ENCODE measurements around the gene PSMB2. TPM values are rescaled to one million over a fixed set of nuclear protein-coding genes. Genes with fewer than 3 reads are reported as not detected.

Gene PSMB2
- total RNA-seq, 1 donor from 2014 or later: 54.5 TPM

DNA sequence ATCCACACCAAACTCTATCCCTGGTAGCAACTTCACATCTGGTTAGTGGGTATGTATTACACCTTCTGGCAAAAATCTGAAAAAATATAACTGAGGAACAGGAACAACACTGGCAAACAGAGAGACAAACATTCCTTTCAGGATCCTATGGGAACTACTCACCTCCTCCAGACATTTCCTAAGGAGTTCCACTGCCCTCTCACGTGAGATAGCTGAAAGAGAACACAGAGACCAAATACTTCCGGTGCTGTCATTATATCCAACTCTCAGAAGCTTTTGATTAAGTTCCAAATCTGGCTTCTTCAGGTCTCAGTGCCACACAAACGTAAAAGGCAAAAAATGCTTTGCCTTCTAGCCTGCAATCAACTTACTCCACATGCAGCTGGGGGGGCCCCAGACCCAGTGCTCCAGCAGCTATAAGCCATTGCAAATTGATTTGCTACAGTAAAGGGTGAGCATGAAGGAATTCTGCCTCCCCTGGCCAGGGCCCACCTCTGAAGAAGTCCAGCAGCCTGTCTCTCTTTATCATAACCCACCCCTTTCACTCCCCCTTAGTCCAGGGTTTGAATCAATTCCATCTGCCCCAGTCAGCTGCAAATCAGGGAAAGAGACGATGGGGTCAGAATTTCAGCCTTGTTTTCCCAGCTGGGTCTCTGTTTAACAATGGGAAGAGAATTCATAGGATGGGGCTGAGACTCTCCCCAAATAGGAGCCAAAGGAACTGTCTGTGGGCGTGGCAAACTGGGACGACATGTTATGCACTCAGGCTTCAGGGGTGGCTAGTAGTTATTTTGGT lies 36.1 kb downstream of the PSMB2 start:
- H3K27ac Mint-ChIP-seq: no peak overlapping the region
- H3K36me3 Mint-ChIP-seq (ENCODE audit: low read depth): peaks cover 83% of the 10 kb centered on the region

DNA sequence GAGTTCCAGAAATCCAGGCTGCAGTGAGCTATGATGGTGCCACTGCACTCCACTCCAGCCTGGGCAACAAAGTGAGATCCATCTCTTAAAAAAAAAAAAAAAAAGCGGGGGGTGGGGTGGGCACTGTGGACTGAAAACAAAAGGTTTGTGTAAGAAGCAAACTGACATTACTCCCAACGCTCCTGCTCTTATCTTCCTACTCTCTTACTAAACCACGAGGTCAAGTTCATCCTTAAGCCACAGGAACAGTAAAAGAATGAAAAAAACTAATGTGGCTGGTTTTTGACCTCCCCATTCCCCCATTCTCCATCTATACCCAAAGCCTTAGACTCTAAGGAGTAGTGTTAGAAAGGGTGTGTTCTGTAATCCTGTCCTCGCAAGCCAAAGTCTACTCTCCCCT lies 37.4 kb downstream of the PSMB2 start:
- peaks cover 82% of the 10 kb centered on the region for H3K36me3 Mint-ChIP-seq (ENCODE audit: low read depth)
- no peak overlapping the region for H3K4me3 Mint-ChIP-seq
- DNase-seq (no peak), ATAC-seq (ENCODE audit: low read depth) (no peak)
- H3K27me3 Mint-ChIP-seq: no peaks in the 10 kb centered on the region
- no peak overlapping the region for H3K27ac Mint-ChIP-seq
- H3K4me1 Mint-ChIP-seq: peaks cover 5% of the 10 kb centered on the region
- POLR2A ChIA-PET: no interaction called here
- TF ChIP-seq, protein P1, sequence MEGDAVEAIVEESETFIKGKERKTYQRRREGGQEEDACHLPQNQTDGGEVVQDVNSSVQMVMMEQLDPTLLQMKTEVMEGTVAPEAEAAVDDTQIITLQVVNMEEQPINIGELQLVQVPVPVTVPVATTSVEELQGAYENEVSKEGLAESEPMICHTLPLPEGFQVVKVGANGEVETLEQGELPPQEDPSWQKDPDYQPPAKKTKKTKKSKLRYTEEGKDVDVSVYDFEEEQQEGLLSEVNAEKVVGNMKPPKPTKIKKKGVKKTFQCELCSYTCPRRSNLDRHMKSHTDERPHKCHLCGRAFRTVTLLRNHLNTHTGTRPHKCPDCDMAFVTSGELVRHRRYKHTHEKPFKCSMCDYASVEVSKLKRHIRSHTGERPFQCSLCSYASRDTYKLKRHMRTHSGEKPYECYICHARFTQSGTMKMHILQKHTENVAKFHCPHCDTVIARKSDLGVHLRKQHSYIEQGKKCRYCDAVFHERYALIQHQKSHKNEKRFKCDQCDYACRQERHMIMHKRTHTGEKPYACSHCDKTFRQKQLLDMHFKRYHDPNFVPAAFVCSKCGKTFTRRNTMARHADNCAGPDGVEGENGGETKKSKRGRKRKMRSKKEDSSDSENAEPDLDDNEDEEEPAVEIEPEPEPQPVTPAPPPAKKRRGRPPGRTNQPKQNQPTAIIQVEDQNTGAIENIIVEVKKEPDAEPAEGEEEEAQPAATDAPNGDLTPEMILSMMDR (IDR thresholded peaks at IDR 0.05): no peak
- intact Hi-C loops (cut with micrococcal nuclease): no loop called here
- CTCF ChIA-PET: interaction anchor here (1.1 kb wide), 1 partner anchor 124 kb away, joined by 3 read pairs; no protein-coding TSS in a partner anchor
- no peaks in the 10 kb centered on the region for H3K9me3 Mint-ChIP-seq

More for the DNA sequence above, 36.1 kb downstream of the PSMB2 start:
- DNase-seq: no peak
- ATAC-seq (ENCODE audit: low read depth): no peak
- no peak overlapping the region for H3K4me3 Mint-ChIP-seq
- H3K4me1 Mint-ChIP-seq: peaks cover 5% of the 10 kb centered on the region
- no peaks in the 10 kb centered on the region for H3K9me3 Mint-ChIP-seq
- intact Hi-C loops (cut with micrococcal nuclease): no loop called here
- H3K27me3 Mint-ChIP-seq: no peaks in the 10 kb centered on the region
- TF ChIP-seq, protein P1 (IDR thresholded peaks at IDR 0.05): no peak
- ChIA-PET CTCF (no interaction called here), POLR2A (no interaction called here)

DNA sequence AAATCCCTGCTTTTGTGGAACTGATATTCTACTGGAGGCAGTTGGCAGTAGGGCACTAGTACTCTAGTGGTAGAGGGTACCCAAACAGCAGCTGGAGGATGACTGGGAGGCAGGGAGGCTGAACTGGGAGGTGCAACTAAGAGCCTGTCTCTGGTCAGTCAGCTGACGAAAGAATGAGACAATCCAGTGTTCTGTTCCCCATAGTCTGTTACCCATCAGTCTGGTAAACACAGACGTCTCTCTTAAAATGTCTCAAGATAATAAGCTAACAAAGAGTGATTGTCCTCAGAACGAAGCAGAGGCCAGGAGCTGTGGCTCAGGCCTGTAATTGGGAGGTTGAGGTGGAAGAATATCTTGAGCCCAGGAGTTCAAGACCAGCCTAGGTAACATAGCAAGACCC lies 37.9 kb downstream of the PSMB2 start:
- CTCF ChIA-PET: interaction anchor here (1.1 kb wide), 1 partner anchor 124 kb away, joined by 3 read pairs; no protein-coding TSS in a partner anchor

GRCh38 chr1:35600593-35600992 lies 40.7 kb downstream of the PSMB2 start:
- Mint-ChIP-seq H3K4me1 (no peaks in the 10 kb centered on the region), H3K4me3 (no peak overlapping the region), H3K27ac (no peak overlapping the region), H3K27me3 (no peaks in the 10 kb centered on the region), H3K36me3 (ENCODE audit: low read depth) (peaks cover 53% of the 10 kb centered on the region), H3K9me3 (no peaks in the 10 kb centered on the region)
- intact Hi-C loops (cut with micrococcal nuclease): no loop called here
- ChIA-PET POLR2A (no interaction called here), CTCF (no interaction called here)
- ATAC-seq (ENCODE audit: low read depth) (no peak), DNase-seq (no peak)
- TF ChIP-seq, protein P1 (IDR thresholded peaks at IDR 0.05): no peak

More for the DNA sequence above, 37.9 kb downstream of the PSMB2 start:
- ATAC-seq (ENCODE audit: low read depth) (no peak), DNase-seq (no peak)
- TF ChIP-seq, protein P1 (IDR thresholded peaks at IDR 0.05): no peak
- Mint-ChIP-seq H3K9me3 (no peaks in the 10 kb centered on the region), H3K4me3 (no peak overlapping the region), H3K27ac (no peak overlapping the region), H3K36me3 (ENCODE audit: low read depth) (peaks cover 80% of the 10 kb centered on the region), H3K4me1 (peaks cover 5% of the 10 kb centered on the region), H3K27me3 (no peaks in the 10 kb centered on the region)
- POLR2A ChIA-PET: no interaction called here
- intact Hi-C loops (cut with micrococcal nuclease): no loop called here

DNA sequence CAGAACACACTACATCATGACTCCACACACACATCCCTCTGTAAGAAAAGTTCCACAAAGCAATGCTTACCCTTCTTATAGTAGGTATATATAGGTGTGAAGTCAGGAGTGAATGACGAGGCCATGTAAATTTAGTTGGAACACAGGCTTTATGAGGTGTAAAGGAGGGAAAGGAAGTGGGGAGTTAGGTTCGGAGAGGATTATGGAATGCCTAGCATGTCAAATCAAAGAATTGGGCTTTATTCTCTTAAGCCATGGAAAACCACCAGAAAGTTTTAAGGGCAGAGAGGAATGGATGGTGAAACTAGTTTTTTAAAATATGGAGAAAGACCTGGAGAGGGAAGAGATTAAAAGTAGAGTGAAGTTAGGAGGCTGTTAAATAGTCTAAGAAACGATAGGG lies 41.9 kb downstream of the PSMB2 start:
- Mint-ChIP-seq H3K27me3 (no peaks in the 10 kb centered on the region), H3K4me1 (no peaks in the 10 kb centered on the region), H3K27ac (no peak overlapping the region), H3K4me3 (no peak overlapping the region), H3K36me3 (ENCODE audit: low read depth) (peaks cover 41% of the 10 kb centered on the region), H3K9me3 (no peaks in the 10 kb centered on the region)
- intact Hi-C loops (cut with micrococcal nuclease): no loop called here
- no peak for DNase-seq
- POLR2A ChIA-PET: interaction anchor here (1.0 kb wide), 1 partner anchor 42 kb away, joined by 3 read pairs; the partner anchor contains the start of genes KIAA0319L and NCDN
- CTCF ChIA-PET: no interaction called here
- ATAC-seq (ENCODE audit: low read depth): no peak
- TF ChIP-seq, protein P1 (IDR thresholded peaks at IDR 0.05): no peak
